ENCODE measurements around the gene NEUROG2. TPM values are rescaled to one million over a fixed set of nuclear protein-coding genes. Genes with fewer than 3 reads are reported as not detected.

NEUROG2 gene
- polyA plus RNA-seq, 3 donors: 0.12 TPM; not detected in 2

DNA sequence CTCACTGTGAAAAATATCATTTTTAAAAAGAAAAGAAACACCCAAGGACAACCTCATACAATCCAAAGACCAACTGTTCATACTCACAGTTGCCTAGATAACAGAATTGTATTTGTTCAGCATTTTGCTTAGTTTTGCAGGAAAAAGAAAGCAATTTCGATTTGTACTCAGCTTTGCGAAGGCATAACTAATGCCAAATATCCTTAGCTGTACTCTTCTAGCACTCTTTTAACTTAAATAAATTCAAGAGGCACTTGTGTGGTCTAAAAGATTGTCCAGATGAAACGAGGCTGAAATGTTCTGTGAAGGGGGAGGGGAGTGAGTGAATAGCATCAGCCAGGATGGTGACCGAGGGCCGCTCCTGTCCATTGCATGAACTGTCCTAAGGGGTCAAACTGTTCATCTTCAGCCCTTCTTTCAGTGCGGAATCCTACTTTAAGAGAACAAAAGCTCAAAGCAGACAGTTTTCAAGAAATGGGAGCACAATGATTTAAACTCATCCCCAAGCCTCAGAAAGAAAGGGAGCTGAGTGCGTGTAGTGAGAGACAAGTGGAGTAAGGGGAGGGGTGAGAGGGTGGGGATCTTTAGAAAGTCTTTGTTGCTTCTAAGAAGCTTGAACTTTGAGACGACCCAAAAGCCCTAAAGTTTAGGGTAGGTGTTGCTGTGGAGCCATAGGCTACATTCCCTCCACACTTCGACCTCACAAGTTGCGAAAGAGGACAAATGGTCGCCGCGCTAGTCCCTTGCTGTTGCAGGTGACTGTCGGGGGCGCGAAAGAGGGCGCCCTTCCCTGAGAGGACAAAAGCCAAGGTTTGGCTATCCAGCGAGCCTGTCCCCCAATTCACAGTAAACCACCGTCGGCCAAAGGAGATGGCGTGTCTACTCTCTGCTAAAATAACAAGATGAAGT is 4.0 kb upstream of the NEUROG2 start:
- H3K4me3 ChIP-seq (replicated peaks in 1 of 3; ENCODE audit: low read depth in 2 of 3, low read length in 3 of 3): no peak overlapping the region
- peaks cover 74% of the 10 kb centered on the region for H3K4me1 Mint-ChIP-seq
- peaks cover 91 to 98% of the 10 kb centered on the region in 2 donors for H3K27me3 ChIP-seq (ENCODE audit: control insufficient read depth in 2 of 2, insufficient read depth in 2 of 2, low read length in 2 of 2)
- no peak for TF ChIP-seq CTCF (IDR thresholded peaks at IDR 0.05)
- H3K36me3 ChIP-seq (replicated peaks in 1 of 2; ENCODE audit: control insufficient read depth in 1 of 2, insufficient read depth in 2 of 2, low read length in 2 of 2): no peaks in the 10 kb centered on the region
- no peak overlapping the region for H2AFZ ChIP-seq (ENCODE audit: insufficient read depth, low read depth, low read length, poor library complexity, severe bottlenecking)
- peaks cover 0 to 48% (median 30%) of the 10 kb centered on the region in 7 donors for H3K9me3 Mint-ChIP-seq
- peaks cover 97 to 100% (median 97%) of the 10 kb centered on the region in 3 donors for H3K27me3 Mint-ChIP-seq (ENCODE audit: low read depth in 3 of 3)
- no peak overlapping the region for H3K27ac Mint-ChIP-seq
- H3K4me1 ChIP-seq (ENCODE audit: control insufficient read depth in 1 of 2, insufficient read depth in 2 of 2, low read length in 2 of 2): peaks cover 46 to 49% of the 10 kb centered on the region in 2 donors
- no peaks in the 10 kb centered on the region for H3K79me2 ChIP-seq (ENCODE audit: insufficient read depth, low read length)
- no peak overlapping the region for H3K27ac ChIP-seq (ENCODE audit: low read depth in 1 of 2, low read length in 2 of 2)
- no peaks in the 10 kb centered on the region for H4K20me1 ChIP-seq (ENCODE audit: insufficient read depth, low read length)
- WGBS (ENCODE audit: insufficient coverage): 5% methylated on average over 13 of the region's 21 CpGs
- H3K36me3 Mint-ChIP-seq: peaks cover 3 to 26% of the 10 kb centered on the region in 2 donors
- intact Hi-C loops (cut with micrococcal nuclease): loop anchor here (5.0 kb wide), 1 partner anchor 193 kb away; no protein-coding TSS in a partner anchor
- H3K9me3 ChIP-seq (replicated peaks in 1 of 2; ENCODE audit: control insufficient read depth in 1 of 2, insufficient read depth in 1 of 2, low read length in 2 of 2): peaks cover 0 to 35% of the 10 kb centered on the region in 2 donors
- DNase-seq: no peak
- no peak overlapping the region for H3K4me2 ChIP-seq (replicated peaks; ENCODE audit: extremely low read depth, low read length, poor library complexity, severe bottlenecking)
- no peak overlapping the region for H3K9ac ChIP-seq (ENCODE audit: insufficient read depth, low read length, poor library complexity, severe bottlenecking)
- H3K4me3 Mint-ChIP-seq: peak overlapping the region in 1 of 2 donors; percentile 99

- Histone ChIP-seq H3K4me2 (replicated peaks; ENCODE audit: extremely low read depth, low read length, poor library complexity, severe bottlenecking) (no peak overlapping the region), H3K4me1 (ENCODE audit: control insufficient read depth in 1 of 2, insufficient read depth in 2 of 2, low read length in 2 of 2) (peaks cover 49 to 52% of the 10 kb centered on the region in 2 donors), H3K36me3 (replicated peaks in 1 of 2; ENCODE audit: control insufficient read depth in 1 of 2, insufficient read depth in 2 of 2, low read length in 2 of 2) (no peaks in the 10 kb centered on the region), H3K9ac (ENCODE audit: insufficient read depth, low read length, poor library complexity, severe bottlenecking) (no peak overlapping the region), H2AFZ (ENCODE audit: insufficient read depth, low read depth, low read length, poor library complexity, severe bottlenecking) (no peak overlapping the region), H3K9me3 (replicated peaks in 1 of 2; ENCODE audit: control insufficient read depth in 1 of 2, insufficient read depth in 1 of 2, low read length in 2 of 2) (peaks cover 0 to 45% of the 10 kb centered on the region in 2 donors), H3K27ac (ENCODE audit: low read depth in 1 of 2, low read length in 2 of 2) (no peak overlapping the region), H4K20me1 (ENCODE audit: insufficient read depth, low read length) (no peaks in the 10 kb centered on the region), H3K27me3 (ENCODE audit: control insufficient read depth in 2 of 2, insufficient read depth in 2 of 2, low read length in 2 of 2) (peaks cover 95 to 99% of the 10 kb centered on the region in 2 donors), H3K79me2 (ENCODE audit: insufficient read depth, low read length) (no peaks in the 10 kb centered on the region), H3K4me3 (replicated peaks in 1 of 3; ENCODE audit: low read depth in 2 of 3, low read length in 3 of 3) (no peak overlapping the region)
- peaks cover 80% of the 10 kb centered on the region for H3K4me1 Mint-ChIP-seq
- intact Hi-C loops (cut with micrococcal nuclease): no loop called here
- DNase-seq: no peak
- peaks cover 0 to 57% (median 36%) of the 10 kb centered on the region in 7 donors for H3K9me3 Mint-ChIP-seq
- H3K27ac Mint-ChIP-seq: no peak overlapping the region
- H3K36me3 Mint-ChIP-seq: peaks cover 3 to 30% of the 10 kb centered on the region in 2 donors
- TF ChIP-seq CTCF (IDR thresholded peaks at IDR 0.05): no peak
- peaks cover 98 to 100% (median 99%) of the 10 kb centered on the region in 3 donors for H3K27me3 Mint-ChIP-seq (ENCODE audit: low read depth in 3 of 3)
- peak overlapping the region in 1 of 2 donors; percentile 89 for H3K4me3 Mint-ChIP-seq
These were observed 2.7 kb upstream of the NEUROG2 start for GRCh38 chr4:112518675-112519074.
